Kidney (tissue), 14 donors: ENCODE measurements around the gene CCM2L. TPM values are rescaled to one million over a fixed set of nuclear protein-coding genes. Genes with fewer than 3 reads are reported as not detected.

Experiments used
- DNase-seq, 5 donors: peaks; one replicate each; pipeline ENCODE4 v3.0.0-alpha.2; 2013 to 2020
- FAIRE-seq: peaks from 2 replicates; lab custom pipeline; 2012; peaks lifted over from hg19 to GRCh38; lab: Jason Lieb, UNC
- H3K27ac ChIP-seq, 2 donors: one replicate each; pipeline ENCODE4 v1.7.0; 2013; ENCODE audit warnings: low read depth in 2 of 2, low read length in 2 of 2, inconsistent platforms in 1 of 2
- H3K27me3 ChIP-seq: one replicate; pipeline ENCODE4 v1.7.1; 2013; ENCODE audit warnings: low read length, inconsistent platforms; ENCODE audit not compliant: control insufficient read depth, insufficient read depth
- H3K36me3 ChIP-seq, 3 donors: one replicate each; pipeline versions ENCODE4 v1.7.0 to v1.7.1; 2013; ENCODE audit warnings: low read length in 3 of 3, control low read depth in 1 of 3, inconsistent platforms in 1 of 3; ENCODE audit not compliant: insufficient read depth in 3 of 3, control insufficient read depth in 2 of 3
- H3K4me1 ChIP-seq, 3 donors: one replicate each; pipeline versions ENCODE4 v1.7.0 to v1.7.1; 2013; ENCODE audit warnings: low read length in 3 of 3, inconsistent platforms in 1 of 3, low read depth in 1 of 3; ENCODE audit not compliant: control insufficient read depth in 2 of 3, insufficient read depth in 2 of 3
- H3K4me3 ChIP-seq, 3 donors: one replicate each; pipeline versions ENCODE4 v1.7.0 to v1.8.1; 2013; ENCODE audit warnings: low read length in 3 of 3, control low read depth in 1 of 3, inconsistent platforms in 1 of 3
- H3K9ac ChIP-seq, 3 donors: one replicate each; pipeline versions ENCODE4 v1.7.0 to v1.7.1; 2013; ENCODE audit warnings: low read length in 3 of 3, control low read depth in 1 of 3, inconsistent platforms in 1 of 3
- H3K9me3 ChIP-seq, 3 donors: one replicate each; pipeline versions ENCODE4 v1.7.0 to v1.7.1; 2013; ENCODE audit warnings: low read length in 3 of 3, control low read depth in 1 of 3, inconsistent platforms in 1 of 3; ENCODE audit not compliant: control insufficient read depth in 2 of 3, insufficient read depth in 1 of 3
- CTCF ChIP-seq: IDR thresholded peaks from 3 replicates; pipeline ENCODE4 v1.5.1; 2012; ENCODE audit warnings: mild to moderate bottlenecking, moderate library complexity, borderline replicate concordance; ENCODE audit not compliant: insufficient read depth; ENCODE audit errors: extremely low read depth
- intact Hi-C: fragments of 100-400 bp; cut with DNase I; formaldehyde crosslinking; loops from one replicate; pipeline ENCODE4 v1.11.1; 2022
- polyA plus RNA-seq: library from polyadenylated mRNA; stranded (reverse); fragments of 350-450 nt; fragmentation: Illumina TruSeq; extraction: RNeasy Lipid Tissue Mini Kit (QIAGEN cat#74804); gene quantifications from one replicate; pipeline ENCODE4 v1.2.3, GENCODE V29; 2014; ENCODE audit warnings: low read depth, low replicate concordance; ENCODE audit not compliant: insufficient read depth
- total RNA-seq: library from RNA; stranded (reverse); fragmentation: NEBNext Ultra II Directional; extraction: Animal tissue kit (Norgen Biotek cat#: 25700); gene quantifications from one replicate; pipeline ENCODE4 v1.2.1, GENCODE V29; 2021
- donor health status: control.
- donor health status: control.
- donor health status: control.
- donor health status: control.
- donor health status: control.
- donor health status: DM: yes; HTN: yes; CAD: no.
- donor health status: Normal renal cell carcinoma (clear cell type).

CCM2L gene
- total and polyA plus RNA-seq, 2 donors from 2014 or later: 9.9 to 13.8 TPM

GRCh38 chr20:32075534-32075933 lies 65.3 kb downstream of the CCM2L start:
- no peak for DNase-seq
- FAIRE-seq: no peak

GRCh38 chr20:32077190-32077589 lies 67.0 kb downstream of the CCM2L start:
- Histone ChIP-seq H3K9ac (no peak overlapping the region), H3K4me1 (no peaks in the 10 kb centered on the region), H3K27ac (no peak overlapping the region), H3K27me3 (no peaks in the 10 kb centered on the region), H3K9me3 (no peaks in the 10 kb centered on the region), H3K4me3 (no peak overlapping the region), H3K36me3 (no peaks in the 10 kb centered on the region)
- FAIRE-seq (no peak), DNase-seq (no peak)
- TF ChIP-seq CTCF: no peak
- intact Hi-C loops: no loop called here

More at GRCh38 chr20:32075534-32075933, 65.3 kb downstream of the CCM2L start:
- Histone ChIP-seq H3K9ac (no peak overlapping the region), H3K4me1 (no peaks in the 10 kb centered on the region), H3K27me3 (no peaks in the 10 kb centered on the region), H3K4me3 (no peak overlapping the region), H3K27ac (no peak overlapping the region), H3K36me3 (no peaks in the 10 kb centered on the region), H3K9me3 (no peaks in the 10 kb centered on the region)
- intact Hi-C loops: no loop called here
- TF ChIP-seq CTCF: no peak

- no peaks in the 10 kb centered on the region for H3K9me3 ChIP-seq
- intact Hi-C loops: no loop called here
- FAIRE-seq: no peak
These were observed 68.1 kb downstream of the CCM2L start for GRCh38 chr20:32078322-32078721.

More at GRCh38 chr20:32078322-32078721, 68.1 kb downstream of the CCM2L start:
- H3K36me3 ChIP-seq: no peaks in the 10 kb centered on the region
- no peak for DNase-seq
- no peak overlapping the region for H3K9ac ChIP-seq
- TF ChIP-seq CTCF: no peak
- H3K27ac ChIP-seq: no peak overlapping the region
- no peak overlapping the region for H3K4me3 ChIP-seq
- H3K27me3 ChIP-seq: no peaks in the 10 kb centered on the region
- no peaks in the 10 kb centered on the region for H3K4me1 ChIP-seq
